Endodermal cell (in vitro differentiated cells): Measurements from ENCODE around the gene MRPS10. TPM values are rescaled to one million over a fixed set of nuclear protein-coding genes. Genes with fewer than 3 reads are reported as not detected.
"Not testable (repeated sequence)": the region's sequence is repeated elsewhere in the genome, so short reads cannot be mapped to it uniquely, and the experiment has no call there.

Experiments used
- DNase-seq: peaks from one replicate; pipeline ENCODE4 v3.0.0-alpha.2; 2017
- H3K27ac ChIP-seq: 2 replicates; pipeline ENCODE4 v1.5.1; 2013; ENCODE audit warnings: mild to moderate bottlenecking, low read depth, low read length, moderate library complexity
- H3K27me3 ChIP-seq: 2 replicates; pipeline ENCODE4 v1.6.1; 2013; ENCODE audit warnings: mild to moderate bottlenecking, low read length, moderate library complexity; ENCODE audit not compliant: insufficient read depth, control insufficient read depth, poor library complexity, severe bottlenecking
- H3K36me3 ChIP-seq: 2 replicates; pipeline ENCODE4 v1.7.0; 2013; ENCODE audit warnings: mild to moderate bottlenecking, low read length, moderate library complexity; ENCODE audit not compliant: control insufficient read depth, insufficient read depth
- H3K4me1 ChIP-seq: one replicate; pipeline ENCODE4 v1.7.0; 2013; ENCODE audit warnings: low read length; ENCODE audit not compliant: control insufficient read depth, insufficient read depth
- H3K4me3 ChIP-seq: 2 replicates; pipeline ENCODE4 v1.5.1; 2013; ENCODE audit warnings: mild to moderate bottlenecking, low read length, moderate library complexity
- H3K9ac ChIP-seq: 2 replicates; pipeline ENCODE4 v1.6.1; 2013; ENCODE audit warnings: mild to moderate bottlenecking, low read length, moderate library complexity; ENCODE audit not compliant: poor library complexity, severe bottlenecking; ENCODE audit errors: extremely low read depth
- H3K9me3 ChIP-seq: 2 replicates; pipeline ENCODE4 v1.6.1; 2013; ENCODE audit warnings: mild to moderate bottlenecking, low read length, moderate library complexity; ENCODE audit not compliant: control insufficient read depth
- H3K27ac Mint-ChIP-seq: 2 replicates; pipeline ENCODE4 v1.8.0; 2020; ENCODE audit warnings: mixed read lengths
- H3K27me3 Mint-ChIP-seq: 2 replicates; pipeline ENCODE4 v1.8.0; 2021; ENCODE audit warnings: mild to moderate bottlenecking, mixed read lengths; ENCODE audit not compliant: insufficient read depth
- H3K36me3 Mint-ChIP-seq: 2 replicates; pipeline ENCODE4 v1.8.0; 2020; ENCODE audit warnings: low read depth, mixed read lengths
- H3K4me1 Mint-ChIP-seq: 2 replicates; pipeline ENCODE4 v1.8.0; 2020; ENCODE audit warnings: mixed read lengths
- H3K4me3 Mint-ChIP-seq: 2 replicates; pipeline ENCODE4 v1.8.0; 2020; ENCODE audit warnings: mild to moderate bottlenecking, moderate library complexity, mixed read lengths
- H3K9me3 Mint-ChIP-seq: 2 replicates; pipeline ENCODE4 v1.8.0; 2020; ENCODE audit warnings: mild to moderate bottlenecking, mixed read lengths
- WGBS, 2 experiments: methylation state at CpG; one replicate each; pipeline versions ENCODE4 v1.1.5 to v1.1.7; 2013; ENCODE audit warnings: missing lambda C conversion rate in 2 of 2, mixed read lengths in 1 of 2; ENCODE audit not compliant: insufficient coverage in 1 of 2, insufficient read length in 1 of 2; 5-methylcytosine and 5-hydroxymethylcytosine counted together
- total RNA-seq, 2 donors: library from RNA; stranded (reverse); fragmentation: NEBNext Ultra II Directional in 1 of 2; extraction: Animal tissue kit (Norgen Biotek cat#: 25700) in 1 of 2; gene quantifications; 2 replicates in 1 of 2; 3 replicates in 1 of 2; pipeline ENCODE4 v1.2.1, GENCODE V29; 2021
- TF ChIP-seq, protein P1 (sequence below): fragments of 200-600 bp; sonication (generic); conservative IDR thresholded peaks from 2 replicates; pipeline ENCODE4 v1.5.0; 2021; ENCODE audit warnings: antibody characterized with exemption, mild to moderate bottlenecking

Gene MRPS10
- total RNA-seq, 2 donors from 2014 or later, result 33.4 to 39.6 TPM

DNA sequence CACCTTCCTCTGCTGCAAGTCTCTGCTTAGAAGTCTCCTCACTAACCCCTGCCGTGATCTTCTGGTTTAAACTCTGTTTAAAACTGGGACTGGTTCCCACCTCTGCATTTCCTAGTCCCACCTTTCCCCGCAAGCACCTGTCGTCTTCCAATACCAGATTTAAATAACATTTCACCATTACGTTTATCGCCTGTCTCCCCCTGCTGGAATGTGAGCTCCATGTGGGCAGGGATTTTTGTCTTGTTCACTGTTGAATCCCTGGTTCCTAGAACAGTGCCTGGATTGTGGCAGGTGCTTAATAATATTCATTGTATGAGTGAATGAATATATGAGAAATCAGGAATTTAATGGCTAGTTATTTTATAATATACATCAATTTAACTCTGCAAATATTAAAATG is 41.8 kb downstream of the MRPS10 start:
- TF ChIP-seq, protein P1, sequence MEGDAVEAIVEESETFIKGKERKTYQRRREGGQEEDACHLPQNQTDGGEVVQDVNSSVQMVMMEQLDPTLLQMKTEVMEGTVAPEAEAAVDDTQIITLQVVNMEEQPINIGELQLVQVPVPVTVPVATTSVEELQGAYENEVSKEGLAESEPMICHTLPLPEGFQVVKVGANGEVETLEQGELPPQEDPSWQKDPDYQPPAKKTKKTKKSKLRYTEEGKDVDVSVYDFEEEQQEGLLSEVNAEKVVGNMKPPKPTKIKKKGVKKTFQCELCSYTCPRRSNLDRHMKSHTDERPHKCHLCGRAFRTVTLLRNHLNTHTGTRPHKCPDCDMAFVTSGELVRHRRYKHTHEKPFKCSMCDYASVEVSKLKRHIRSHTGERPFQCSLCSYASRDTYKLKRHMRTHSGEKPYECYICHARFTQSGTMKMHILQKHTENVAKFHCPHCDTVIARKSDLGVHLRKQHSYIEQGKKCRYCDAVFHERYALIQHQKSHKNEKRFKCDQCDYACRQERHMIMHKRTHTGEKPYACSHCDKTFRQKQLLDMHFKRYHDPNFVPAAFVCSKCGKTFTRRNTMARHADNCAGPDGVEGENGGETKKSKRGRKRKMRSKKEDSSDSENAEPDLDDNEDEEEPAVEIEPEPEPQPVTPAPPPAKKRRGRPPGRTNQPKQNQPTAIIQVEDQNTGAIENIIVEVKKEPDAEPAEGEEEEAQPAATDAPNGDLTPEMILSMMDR, result peak; percentile 67
- 75 to 83% methylated on average over 1 to 5 of the region's 5 CpGs for WGBS, 2 experiments
- peaks cover 2% of the 10 kb centered on the region for H3K4me1 ChIP-seq
- H3K9me3 ChIP-seq, result no peaks in the 10 kb centered on the region
- peaks cover 9% of the 10 kb centered on the region for H3K27me3 ChIP-seq
- H3K27me3 Mint-ChIP-seq, result peaks cover 15% of the 10 kb centered on the region
- no peak overlapping the region for H3K27ac ChIP-seq
- H3K9me3 Mint-ChIP-seq, result no peaks in the 10 kb centered on the region
- H3K4me1 Mint-ChIP-seq, result peaks cover 2% of the 10 kb centered on the region
- H3K27ac Mint-ChIP-seq, result no peak overlapping the region
- no peak for DNase-seq
- no peak overlapping the region for H3K4me3 Mint-ChIP-seq
- H3K9ac ChIP-seq, result no peak overlapping the region
- no peaks in the 10 kb centered on the region for H3K36me3 ChIP-seq
- H3K36me3 Mint-ChIP-seq, result peaks cover 2% of the 10 kb centered on the region
- H3K4me3 ChIP-seq, result no peak overlapping the region

DNA sequence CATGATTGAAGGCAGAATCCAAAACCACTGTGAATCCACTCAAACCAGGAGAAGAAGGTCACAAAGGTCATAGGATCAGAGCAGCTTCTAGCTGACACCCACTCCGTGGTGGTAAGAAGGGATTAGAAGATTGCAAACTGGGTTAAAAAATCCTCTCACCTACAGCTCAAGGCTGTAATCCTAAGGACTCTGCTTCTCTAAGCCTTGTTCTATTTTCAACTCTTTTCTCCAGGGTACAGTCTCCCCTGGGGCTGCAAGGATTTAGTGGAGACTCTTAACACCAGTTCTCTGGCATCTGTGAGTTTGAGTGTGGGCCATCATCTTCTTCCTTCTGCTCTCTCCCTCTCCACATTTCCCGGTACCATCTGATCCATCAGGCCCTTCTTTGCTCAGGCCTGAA is 44.6 kb downstream of the MRPS10 start, which contains the start of gene GUCA1A:
GUCA1A (plus strand) TSS at position 264 of the 400 bp plus-strand sequence. CDS start 250 bp downstream, outside the sequence.
- H3K4me1 ChIP-seq, result peaks cover 2% of the 10 kb centered on the region
- H3K9me3 ChIP-seq, result no peaks in the 10 kb centered on the region
- no peak within 1 kb of the TSS for H3K9ac ChIP-seq
- Mint-ChIP-seq H3K27me3 (peaks cover 16% of the 10 kb centered on the region), H3K36me3 (no peaks in the 10 kb centered on the region), H3K27ac (peak within 1 kb of the TSS; percentile 40), H3K9me3 (no peaks in the 10 kb centered on the region), H3K4me3 (no peak within 1 kb of the TSS), H3K4me1 (peaks cover 2% of the 10 kb centered on the region)
- H3K36me3 ChIP-seq, result no peaks in the 10 kb centered on the region
- no peak within 1 kb of the TSS for H3K27ac ChIP-seq
- TF ChIP-seq, protein P1, result no peak
- H3K27me3 ChIP-seq, result peaks cover 9% of the 10 kb centered on the region
- 88% methylated on average over 2 of the region's 2 CpGs; no CpG with 5 or more reads in 1 of the 2 experiments for WGBS, 2 experiments
- no peak for DNase-seq
- H3K4me3 ChIP-seq, result no peak within 1 kb of the TSS

DNA sequence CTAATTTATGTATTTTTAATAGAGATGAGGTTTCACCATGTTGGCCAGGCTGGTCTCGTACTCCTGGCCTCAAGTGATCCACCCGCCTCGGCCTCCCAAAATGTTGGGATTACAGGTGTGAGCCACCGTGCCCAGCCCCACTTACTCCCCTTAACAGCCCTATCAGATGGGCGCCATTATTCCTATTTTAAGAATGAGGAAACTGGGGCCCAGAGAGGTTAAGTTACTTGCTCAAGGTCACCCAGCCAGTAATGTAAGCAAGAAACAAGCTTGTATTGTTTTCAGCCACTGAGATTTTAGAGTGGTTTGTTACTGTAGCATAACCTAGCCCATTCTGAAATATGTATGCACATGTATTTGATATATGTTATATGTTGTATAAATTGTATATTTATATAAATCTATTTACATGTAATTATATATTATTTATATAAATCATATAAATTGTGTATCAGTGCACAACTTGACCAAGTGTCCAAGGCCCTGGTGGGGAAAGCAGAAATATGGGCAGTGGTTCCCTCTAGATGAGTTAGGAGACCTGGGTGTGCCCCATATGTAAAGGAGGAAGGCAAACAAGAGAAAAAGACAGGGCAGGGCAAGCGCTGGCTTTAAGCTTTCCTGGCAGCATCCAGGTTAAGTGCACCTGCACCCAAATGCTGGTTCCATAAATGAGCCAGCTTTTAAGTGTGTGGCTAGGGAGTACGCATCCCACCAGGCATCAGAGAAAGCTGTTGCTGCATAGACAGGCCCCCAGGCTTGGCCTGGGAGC is 45.7 kb downstream of the MRPS10 start:
- no peak overlapping the region for H3K9ac ChIP-seq
- no peak overlapping the region for H3K27ac ChIP-seq
- Mint-ChIP-seq H3K4me3 (no peak overlapping the region), H3K9me3 (no peaks in the 10 kb centered on the region), H3K36me3 (no peaks in the 10 kb centered on the region), H3K4me1 (no peaks in the 10 kb centered on the region), H3K27me3 (peaks cover 16% of the 10 kb centered on the region), H3K27ac (no peak overlapping the region)
- no peak overlapping the region for H3K4me3 ChIP-seq
- TF ChIP-seq, protein P1, result no peak
- WGBS, 2 experiments, result 93 to 95% methylated on average over 4 to 7 of the region's 7 CpGs
- peaks cover 2% of the 10 kb centered on the region for H3K4me1 ChIP-seq
- H3K27me3 ChIP-seq, result peaks cover 9% of the 10 kb centered on the region
- no peak for DNase-seq
- no peaks in the 10 kb centered on the region for H3K9me3 ChIP-seq
- no peaks in the 10 kb centered on the region for H3K36me3 ChIP-seq

DNA sequence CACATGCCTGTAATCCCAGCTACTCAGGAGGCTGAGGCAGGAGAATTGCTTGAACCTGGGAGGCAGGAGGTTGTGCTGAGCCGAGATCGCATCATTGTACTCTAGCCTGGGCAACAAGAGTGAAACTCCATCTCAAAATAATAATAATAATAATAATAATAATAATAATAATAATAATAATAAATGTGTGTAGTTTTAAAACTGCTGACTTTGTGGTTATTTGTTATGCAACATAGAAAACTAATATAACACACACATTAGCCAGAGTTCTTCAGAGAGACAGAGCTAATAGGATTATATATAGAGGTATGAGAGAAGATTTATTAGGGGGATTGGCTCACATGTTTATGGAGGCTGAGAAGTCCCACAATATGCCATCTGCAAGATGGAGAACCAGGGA is 47.9 kb downstream of the MRPS10 start:
- not testable (repeated sequence) for H3K27me3 ChIP-seq, H3K4me1 Mint-ChIP-seq, H3K36me3 Mint-ChIP-seq, H3K9me3 ChIP-seq, H3K4me3 ChIP-seq, H3K27ac ChIP-seq, DNase-seq, H3K36me3 ChIP-seq, H3K27ac Mint-ChIP-seq, H3K9me3 Mint-ChIP-seq, H3K4me3 Mint-ChIP-seq, H3K9ac ChIP-seq, H3K4me1 ChIP-seq
- peaks cover 13% of the 10 kb centered on the region for H3K27me3 Mint-ChIP-seq
- WGBS, 2 experiments, result 50% methylated on average over 2 of the region's 2 CpGs; no CpG with 5 or more reads in 1 of the 2 experiments
